GM18951 (cell line): ENCODE measurements around the gene NADK2.
"Not testable (repeated sequence)": the region's sequence is repeated elsewhere in the genome, so short reads cannot be mapped to it uniquely, and the experiment has no call there.

Experiments used
- POLR2A ChIP-seq: IDR thresholded peaks from 4 replicates; pipeline ENCODE4 v1.6.1; 2011; ENCODE audit warnings: mild to moderate bottlenecking; ENCODE audit not compliant: insufficient read length, insufficient read depth; ENCODE audit errors: extremely low read depth
- in situ Hi-C: fragments of 300-500 bp; cut with MboI; formaldehyde crosslinking; loops from one replicate; pipeline ENCODE4 v1.12.0; 2022; ENCODE audit warnings: low sequenced_read_pairs, mixed read lengths, inconsistent platforms; ENCODE audit not compliant: unreplicated experiment

The NADK2 gene

DNA sequence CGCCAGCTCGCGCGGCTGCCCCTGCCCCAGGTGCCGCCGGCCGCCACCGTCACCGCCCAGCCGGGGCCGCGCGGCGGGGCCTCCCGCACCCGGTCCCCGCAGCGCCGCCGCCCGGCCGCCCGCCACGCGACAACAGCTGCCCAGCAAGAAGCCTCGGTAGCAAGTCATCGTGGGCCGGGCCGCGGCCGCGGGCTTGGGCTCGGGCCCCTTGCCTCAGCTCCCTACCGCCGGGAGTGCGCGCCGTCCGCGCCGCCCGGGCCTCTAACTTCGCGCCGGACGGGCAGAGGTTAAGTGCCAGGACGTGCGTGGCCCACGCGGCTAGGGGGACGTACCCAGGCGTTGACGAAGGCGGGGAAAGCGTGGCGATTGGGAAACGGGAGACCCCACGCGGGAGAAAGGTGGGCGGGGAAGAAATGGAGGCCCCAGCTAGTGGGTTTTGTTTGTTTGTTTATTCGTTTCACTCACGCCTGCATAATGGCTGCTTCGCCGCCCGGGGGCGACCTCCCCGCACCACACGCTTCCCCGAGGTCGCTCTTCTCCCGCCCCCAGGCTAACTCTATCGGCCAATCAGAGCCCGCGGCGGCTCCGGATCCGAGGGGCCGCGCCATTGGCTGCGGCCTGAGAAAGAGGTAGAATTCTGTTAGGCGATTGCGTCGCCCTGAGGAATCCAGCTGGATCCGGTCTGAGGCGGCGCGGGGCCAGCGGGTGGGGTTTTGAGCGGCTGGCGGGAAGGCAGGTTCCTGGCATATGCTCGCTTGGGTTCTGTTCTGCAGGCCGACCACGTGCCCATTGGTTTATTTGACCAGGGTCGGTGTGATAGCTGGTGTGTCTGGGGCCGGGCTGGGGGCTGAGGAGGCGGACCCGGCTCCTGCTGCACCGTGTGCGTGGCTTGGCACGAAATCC, at the start of gene NADK2:
TSS of gene NADK2 (minus strand) at position 295 of the 903 bp plus-strand sequence. CDS start at position 168, 127 bp downstream.
- TF ChIP-seq POLR2A, result peak; percentile 51
- in situ Hi-C loops, result no loop called here

- in situ Hi-C loops, result no loop called here
- no peak for TF ChIP-seq POLR2A
These were observed 44.3 kb upstream of the NADK2 start for GRCh38 chr5:36285837-36286615.

DNA sequence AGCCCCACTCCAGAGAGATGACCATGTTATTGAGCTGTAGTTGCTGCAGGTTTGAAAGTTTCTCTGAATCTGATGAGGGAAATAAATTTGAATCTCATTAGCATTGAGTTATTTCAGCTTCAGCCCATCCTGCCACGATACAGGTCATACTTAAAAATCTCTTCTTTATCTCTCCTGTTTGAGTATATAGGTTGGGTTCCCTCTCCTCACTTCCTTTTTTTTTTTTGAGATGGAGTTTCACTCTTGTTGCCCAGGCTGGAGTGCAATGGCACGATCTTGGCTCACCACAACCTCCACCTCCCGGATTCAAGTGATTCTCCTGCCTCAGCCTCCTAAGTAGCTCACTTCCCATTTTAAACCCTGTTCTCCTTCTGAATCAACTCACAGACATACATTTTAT, 42.0 kb upstream of the NADK2 start:
- in situ Hi-C loops, result not testable (repeated sequence)

- in situ Hi-C loops, result no loop called here
These were observed 39.9 kb upstream of the NADK2 start for GRCh38 chr5:36281626-36282025.

GRCh38 chr5:36279054-36279698, 37.5 kb upstream of the NADK2 start:
- no peak for TF ChIP-seq POLR2A
- in situ Hi-C loops, result no loop called here

More at GRCh38 chr5:36281626-36282025, 39.9 kb upstream of the NADK2 start:
- TF ChIP-seq POLR2A, result no peak

GRCh38 chr5:36277521-36278176, 35.9 kb upstream of the NADK2 start:
- in situ Hi-C loops, result no loop called here
- no peak for TF ChIP-seq POLR2A

DNA sequence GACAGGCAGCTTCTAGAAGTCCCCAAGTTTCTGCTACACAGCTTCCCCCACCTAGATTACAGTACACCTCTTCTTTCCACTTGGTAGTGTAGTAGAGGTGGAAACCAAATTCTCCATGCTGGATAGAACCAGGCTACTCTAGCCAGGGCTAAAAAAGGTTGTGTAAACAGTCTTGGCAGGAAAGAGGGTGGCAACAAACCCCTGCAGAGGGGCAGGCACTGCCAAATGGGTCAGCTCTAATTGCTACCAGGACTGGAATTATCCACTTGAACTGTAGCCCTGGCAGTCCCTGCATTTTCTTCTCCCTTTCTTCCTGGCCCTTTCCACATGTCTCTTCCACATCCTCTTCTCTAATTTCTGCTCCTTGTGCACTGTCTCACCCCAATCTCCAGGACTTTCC, 35.1 kb upstream of the NADK2 start:
- in situ Hi-C loops, result no loop called here
- TF ChIP-seq POLR2A, result no peak

DNA sequence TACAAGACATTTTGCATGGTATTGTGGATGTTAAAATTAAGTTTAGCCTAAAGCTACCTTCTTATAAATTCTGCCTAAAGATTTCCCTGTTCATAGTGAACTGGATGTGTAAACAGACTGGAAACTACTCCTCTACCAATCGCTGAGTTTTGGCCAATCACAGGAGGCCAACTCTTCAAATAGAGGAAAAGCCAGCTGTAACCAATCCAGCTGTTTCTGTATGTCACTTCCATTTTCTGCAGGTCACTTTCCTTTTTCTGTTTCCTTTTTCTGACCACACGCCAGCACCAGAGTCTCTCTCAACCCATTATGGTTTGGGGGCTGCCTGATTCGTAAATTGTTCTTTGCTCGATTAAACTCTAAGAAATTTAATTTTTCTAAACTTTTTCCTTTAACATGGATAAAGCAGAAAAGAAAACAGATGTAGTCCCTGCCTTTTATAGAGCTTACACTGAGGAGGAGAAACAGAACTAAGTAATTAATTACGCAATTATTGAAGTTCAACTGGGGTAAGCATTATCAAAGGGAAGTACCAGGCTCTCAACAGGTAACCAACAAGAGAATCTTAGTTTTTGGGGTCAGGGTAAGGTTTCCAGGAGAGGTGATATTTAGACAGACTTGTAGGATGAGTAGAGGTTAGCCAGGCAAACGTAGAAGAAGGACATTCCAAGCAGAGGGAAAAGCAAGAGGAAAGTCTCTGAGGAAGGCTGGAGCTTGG, 32.2 kb upstream of the NADK2 start:
- no peak for TF ChIP-seq POLR2A
- in situ Hi-C loops, result no loop called here

DNA sequence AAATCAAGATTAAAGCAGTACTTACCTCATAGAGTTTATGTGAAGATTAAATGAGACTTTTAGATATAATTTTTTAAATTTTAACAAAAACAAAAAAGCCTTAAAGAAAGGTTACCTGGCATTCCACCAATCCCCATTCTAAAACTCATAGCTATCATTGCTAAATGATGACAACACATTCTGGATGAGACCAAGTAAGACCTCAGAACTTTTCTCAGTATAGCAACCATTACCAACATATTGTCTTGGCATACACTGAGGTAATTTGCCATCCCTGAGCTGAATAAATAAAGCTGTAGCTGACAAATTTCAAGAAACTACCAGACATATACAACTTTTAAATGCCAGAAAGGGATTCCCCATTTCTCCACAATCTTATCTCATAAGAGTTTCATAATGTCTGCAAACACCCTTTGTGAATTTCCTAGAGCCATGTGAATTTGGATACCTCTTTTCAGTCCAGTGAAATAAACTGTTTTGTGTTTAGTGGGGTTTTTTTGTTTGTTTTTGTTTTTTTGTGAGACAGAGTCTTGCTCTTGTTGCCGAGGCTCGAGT, 30.5 kb upstream of the NADK2 start:
- TF ChIP-seq POLR2A, result no peak
- in situ Hi-C loops, result no loop called here

DNA sequence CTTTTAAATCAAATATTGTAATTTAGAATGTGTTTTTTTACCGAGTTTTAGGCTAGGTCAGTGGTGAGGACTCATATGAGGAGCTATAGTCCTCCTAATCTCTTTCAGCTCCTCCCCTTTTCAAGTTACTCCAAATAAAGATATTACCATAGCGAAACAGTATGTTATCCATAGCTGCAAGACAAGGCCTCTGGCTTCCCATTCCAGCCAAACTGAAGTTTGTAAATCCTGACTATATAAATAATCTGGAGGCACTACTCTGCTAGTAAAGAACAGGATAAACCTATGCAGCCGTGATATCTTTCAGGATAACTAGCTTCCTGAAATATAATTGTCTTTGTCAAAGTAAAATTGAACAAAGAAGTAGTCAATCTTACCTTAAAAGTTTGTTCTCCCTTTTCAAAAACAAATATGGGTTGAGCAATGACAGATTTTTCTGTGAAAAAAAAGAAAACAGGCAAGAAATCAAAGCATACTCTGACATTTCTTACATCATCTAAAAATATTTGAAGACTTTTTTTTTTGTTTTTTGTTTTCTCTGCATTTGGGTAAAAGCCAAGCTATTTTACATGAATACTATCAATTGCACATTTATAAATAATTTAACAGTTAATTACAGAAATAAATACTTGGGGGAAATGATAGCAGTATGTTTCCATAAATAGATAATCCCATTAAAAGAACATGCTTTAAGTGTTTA, 29.3 kb upstream of the NADK2 start:
- in situ Hi-C loops, result no loop called here
- TF ChIP-seq POLR2A, result no peak

DNA sequence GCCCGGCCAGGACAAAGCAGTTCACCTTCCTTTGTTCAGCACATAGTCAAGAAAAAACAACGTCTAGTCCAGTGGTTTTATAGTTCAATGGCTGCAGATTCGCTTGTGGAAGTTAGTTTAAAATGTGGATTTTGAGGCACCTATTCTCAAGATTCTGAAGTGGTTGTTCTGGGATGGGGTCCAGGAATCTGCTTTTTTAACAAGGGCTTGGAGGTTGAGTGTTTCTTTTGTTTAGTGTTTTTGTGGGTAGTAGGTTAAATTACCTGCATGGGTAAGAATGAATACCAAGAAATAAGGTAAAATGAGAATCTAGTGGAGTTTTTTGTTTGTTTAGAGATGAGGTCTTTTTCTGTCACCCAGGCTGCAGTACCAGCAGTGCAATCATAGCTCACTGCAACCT, 28.4 kb upstream of the NADK2 start:
- no peak for TF ChIP-seq POLR2A
- in situ Hi-C loops, result no loop called here
